ENCODE data around the gene ZDHHC22. TPM values are rescaled to one million over a fixed set of nuclear protein-coding genes. Genes with fewer than 3 reads are reported as not detected.

The ZDHHC22 gene
- total RNA-seq, 1 experiment from 2014 or later = 11.3 TPM

DNA sequence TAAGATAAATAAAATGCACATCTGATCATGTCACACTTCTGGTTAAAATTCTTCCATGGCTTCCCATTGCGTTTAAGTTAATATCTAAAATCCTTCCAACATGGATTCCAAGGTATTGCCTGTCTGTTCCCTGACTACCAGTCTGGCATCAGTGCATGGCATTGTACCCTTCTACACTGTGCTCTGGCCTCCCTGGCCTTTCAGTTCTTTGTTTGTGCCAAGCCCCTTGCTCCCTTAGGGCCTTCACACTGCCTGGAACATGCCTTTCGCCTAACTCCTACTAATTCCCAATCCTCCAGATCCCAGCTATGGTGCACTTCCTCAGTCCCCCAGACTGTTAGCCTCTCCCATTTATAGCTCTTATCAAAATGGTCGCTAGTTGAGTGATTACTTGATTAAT, 37.2 kb downstream of the ZDHHC22 start:
- H3K27me3 ChIP-seq (ENCODE audit: insufficient read depth, low read length) = no peaks in the 10 kb centered on the region
- H3K79me1 ChIP-seq (ENCODE audit: insufficient read depth, low read depth, low read length, poor library complexity, severe bottlenecking) = no peaks in the 10 kb centered on the region
- no peaks in the 10 kb centered on the region for H4K20me1 ChIP-seq (ENCODE audit: control insufficient read depth, insufficient read depth, insufficient read length)
- no CpG with 5 or more reads among the region's 3 CpGs for WGBS (ENCODE audit: extremely low coverage, insufficient read length, low lambda C conversion rate)
- H3K4me1 ChIP-seq (ENCODE audit: insufficient read depth, low read length) = peaks cover 12% of the 10 kb centered on the region; the same call in 1 of the 2 replicates
- peaks cover 47 to 73% of the 10 kb centered on the region in 2 experiments for H3K4me1 Mint-ChIP-seq
- no peak overlapping the region for H2BK20ac ChIP-seq (ENCODE audit: low read depth, low read length, poor library complexity, severe bottlenecking)
- no peak overlapping the region for H4K91ac ChIP-seq (ENCODE audit: insufficient read length, low read depth, low read length)
- peak overlapping the region; percentile 1 to 78 (median 70); a peak in 5 of 7 replicates for H3K27ac Mint-ChIP-seq
- H3K9ac ChIP-seq (ENCODE audit: extremely low read depth, insufficient read length, low read length) = no peak overlapping the region
- H2AFZ ChIP-seq (ENCODE audit: low read length) = no peak overlapping the region
- H3T11ph ChIP-seq (ENCODE audit: low read length) = no peak overlapping the region
- H4K5ac ChIP-seq (ENCODE audit: insufficient read length, low read depth, low read length) = no peak overlapping the region
- no peak overlapping the region for H3K14ac ChIP-seq (ENCODE audit: insufficient read depth, low read length)
- H3K27ac ChIP-seq (ENCODE audit: insufficient read length, low read depth, low read length) = no peak overlapping the region
- no peak overlapping the region for H3K4ac ChIP-seq (ENCODE audit: low read depth, low read length)
- H3K27me3 Mint-ChIP-seq (ENCODE audit: low read depth) = no peaks in the 10 kb centered on the region
- H2BK5ac ChIP-seq (ENCODE audit: insufficient read length, low read length) = no peak overlapping the region
- no peaks in the 10 kb centered on the region; the same call in 1 of the 2 replicates for H3K79me2 ChIP-seq (ENCODE audit: insufficient read depth, low read length)
- H2BK120ac ChIP-seq (ENCODE audit: low read depth, low read length, poor library complexity, severe bottlenecking) = no peak overlapping the region
- no peaks in the 10 kb centered on the region for H3K9me3 ChIP-seq (ENCODE audit: control insufficient read depth, low read depth, low read length)
- no peak overlapping the region for H3K56ac ChIP-seq (ENCODE audit: insufficient read length, low read depth, low read length)
- H2BK12ac ChIP-seq (ENCODE audit: insufficient read length, low read depth, low read length) = no peak overlapping the region
- no peak for DNase-seq
- TF ChIP-seq, protein P1, sequence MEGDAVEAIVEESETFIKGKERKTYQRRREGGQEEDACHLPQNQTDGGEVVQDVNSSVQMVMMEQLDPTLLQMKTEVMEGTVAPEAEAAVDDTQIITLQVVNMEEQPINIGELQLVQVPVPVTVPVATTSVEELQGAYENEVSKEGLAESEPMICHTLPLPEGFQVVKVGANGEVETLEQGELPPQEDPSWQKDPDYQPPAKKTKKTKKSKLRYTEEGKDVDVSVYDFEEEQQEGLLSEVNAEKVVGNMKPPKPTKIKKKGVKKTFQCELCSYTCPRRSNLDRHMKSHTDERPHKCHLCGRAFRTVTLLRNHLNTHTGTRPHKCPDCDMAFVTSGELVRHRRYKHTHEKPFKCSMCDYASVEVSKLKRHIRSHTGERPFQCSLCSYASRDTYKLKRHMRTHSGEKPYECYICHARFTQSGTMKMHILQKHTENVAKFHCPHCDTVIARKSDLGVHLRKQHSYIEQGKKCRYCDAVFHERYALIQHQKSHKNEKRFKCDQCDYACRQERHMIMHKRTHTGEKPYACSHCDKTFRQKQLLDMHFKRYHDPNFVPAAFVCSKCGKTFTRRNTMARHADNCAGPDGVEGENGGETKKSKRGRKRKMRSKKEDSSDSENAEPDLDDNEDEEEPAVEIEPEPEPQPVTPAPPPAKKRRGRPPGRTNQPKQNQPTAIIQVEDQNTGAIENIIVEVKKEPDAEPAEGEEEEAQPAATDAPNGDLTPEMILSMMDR (conservative IDR thresholded peaks at IDR 0.05) = no peak
- H3K18ac ChIP-seq (ENCODE audit: insufficient read length, low read depth, low read length) = no peak overlapping the region
- no peaks in the 10 kb centered on the region for H3K23me2 ChIP-seq (ENCODE audit: insufficient read length, low read depth, low read length, poor library complexity, severe bottlenecking)
- H3K9me3 Mint-ChIP-seq = no peaks in the 10 kb centered on the region; a peak in 1 of 5 replicates
- H3K4me3 Mint-ChIP-seq = no peak overlapping the region; a peak in 1 of 5 replicates
- H2BK15ac ChIP-seq (ENCODE audit: low read depth, low read length) = no peak overlapping the region
- H3K36me3 Mint-ChIP-seq (ENCODE audit: insufficient read depth in 1 of 3, low read depth in 3 of 3) = peaks cover 13 to 39% (median 30%) of the 10 kb centered on the region in 3 experiments; a peak in 6 of 7 replicates
- H2AK5ac ChIP-seq (ENCODE audit: insufficient read length, low read length) = no peak overlapping the region
- H3K4me2 ChIP-seq (ENCODE audit: insufficient read depth, insufficient read length, low read length) = no peak overlapping the region
- no peak overlapping the region for H4K8ac ChIP-seq (replicated peaks; ENCODE audit: insufficient read length, low read depth, low read length)
- no peak overlapping the region for H3K23ac ChIP-seq (ENCODE audit: insufficient read length, low read depth, low read length)

Data from H9 (cell line).